PFSK-1 (cell line): ENCODE data around the gene GTPBP1.

Experiments
- POLR2AphosphoS5 ChIP-seq: IDR thresholded peaks from 2 replicates; pipeline ENCODE4 v1.6.1; 2012; ENCODE audit warnings: low read depth, mild to moderate bottlenecking, control low read depth, low read length, moderate library complexity
- TF ChIP-seq, protein P1 (sequence below), 2 experiments: IDR thresholded peaks; 2 replicates each; pipeline versions ENCODE4 v1.6.1 to v1.8.0; 2011 to 2012; ENCODE audit warnings: low read depth in 2 of 2, low read length in 2 of 2, control low read depth in 1 of 2, inconsistent platforms in 1 of 2, mild to moderate bottlenecking in 1 of 2, moderate library complexity in 1 of 2; ENCODE audit not compliant: insufficient read depth in 1 of 2

DNA sequence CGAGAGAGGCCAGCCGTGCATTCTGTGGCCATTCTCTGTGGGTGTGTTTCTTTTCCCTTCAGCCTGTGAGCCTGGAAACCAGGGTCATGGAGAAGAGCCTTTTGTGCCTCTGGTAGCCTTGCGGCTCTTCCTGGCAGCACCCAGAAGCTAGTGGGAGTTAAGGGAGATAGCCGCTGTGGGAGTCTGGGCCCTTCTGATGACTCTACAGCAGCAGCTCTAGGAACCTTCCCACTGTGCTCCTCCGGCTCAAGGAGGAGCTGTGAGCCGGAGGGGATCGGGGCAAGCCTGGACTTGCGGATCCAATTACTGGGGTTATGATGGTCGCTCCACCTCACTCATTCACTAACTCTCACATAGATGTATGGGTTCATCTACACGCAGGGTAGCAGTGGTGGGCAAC, 10.5 kb downstream of the GTPBP1 start:
- TF ChIP-seq, protein P1, sequence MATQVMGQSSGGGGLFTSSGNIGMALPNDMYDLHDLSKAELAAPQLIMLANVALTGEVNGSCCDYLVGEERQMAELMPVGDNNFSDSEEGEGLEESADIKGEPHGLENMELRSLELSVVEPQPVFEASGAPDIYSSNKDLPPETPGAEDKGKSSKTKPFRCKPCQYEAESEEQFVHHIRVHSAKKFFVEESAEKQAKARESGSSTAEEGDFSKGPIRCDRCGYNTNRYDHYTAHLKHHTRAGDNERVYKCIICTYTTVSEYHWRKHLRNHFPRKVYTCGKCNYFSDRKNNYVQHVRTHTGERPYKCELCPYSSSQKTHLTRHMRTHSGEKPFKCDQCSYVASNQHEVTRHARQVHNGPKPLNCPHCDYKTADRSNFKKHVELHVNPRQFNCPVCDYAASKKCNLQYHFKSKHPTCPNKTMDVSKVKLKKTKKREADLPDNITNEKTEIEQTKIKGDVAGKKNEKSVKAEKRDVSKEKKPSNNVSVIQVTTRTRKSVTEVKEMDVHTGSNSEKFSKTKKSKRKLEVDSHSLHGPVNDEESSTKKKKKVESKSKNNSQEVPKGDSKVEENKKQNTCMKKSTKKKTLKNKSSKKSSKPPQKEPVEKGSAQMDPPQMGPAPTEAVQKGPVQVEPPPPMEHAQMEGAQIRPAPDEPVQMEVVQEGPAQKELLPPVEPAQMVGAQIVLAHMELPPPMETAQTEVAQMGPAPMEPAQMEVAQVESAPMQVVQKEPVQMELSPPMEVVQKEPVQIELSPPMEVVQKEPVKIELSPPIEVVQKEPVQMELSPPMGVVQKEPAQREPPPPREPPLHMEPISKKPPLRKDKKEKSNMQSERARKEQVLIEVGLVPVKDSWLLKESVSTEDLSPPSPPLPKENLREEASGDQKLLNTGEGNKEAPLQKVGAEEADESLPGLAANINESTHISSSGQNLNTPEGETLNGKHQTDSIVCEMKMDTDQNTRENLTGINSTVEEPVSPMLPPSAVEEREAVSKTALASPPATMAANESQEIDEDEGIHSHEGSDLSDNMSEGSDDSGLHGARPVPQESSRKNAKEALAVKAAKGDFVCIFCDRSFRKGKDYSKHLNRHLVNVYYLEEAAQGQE (IDR thresholded peaks at IDR 0.05; ENCODE audit: insufficient read depth in 1 of 2, low read depth in 2 of 2, low read length in 2 of 2) = no peak
- TF ChIP-seq POLR2AphosphoS5 = no peak
